CD8-positive, alpha-beta memory T cell (primary cell): ENCODE results near the gene SH3BP2. TPM values are rescaled to one million over a fixed set of nuclear protein-coding genes. Genes with fewer than 3 reads are reported as not detected.

Experiments
- CTCF ChIA-PET: fragments of 350-600 bp; sonication (Branson Sonifier 250); formaldehyde crosslinking; loops from one replicate; lab custom pipeline; 2021; ENCODE audit warnings: antibody characterized with exemption; lab: Charles Lee
- POLR2A ChIA-PET: fragments of 350-600 bp; sonication (Branson Sonifier 250); formaldehyde crosslinking; loops from one replicate; lab custom pipeline; 2021; ENCODE audit warnings: antibody characterized with exemption; lab: Charles Lee
- DNase-seq, 5 donors: peaks; one replicate each; pipeline versions ENCODE4 v3.0.0 to v3.0.0-alpha.2; 2020 to 2022; ENCODE audit warnings: mixed read lengths in 1 of 5
- H3K27ac ChIP-seq: one replicate; pipeline ENCODE4 v1.7.0; 2013; ENCODE audit warnings: low read depth, mild to moderate bottlenecking, low read length, moderate library complexity
- H3K27me3 ChIP-seq: 2 replicates; pipeline ENCODE4 v1.7.0; 2013; ENCODE audit warnings: low read length, mild to moderate bottlenecking; ENCODE audit not compliant: insufficient read depth, poor library complexity, severe bottlenecking
- H3K36me3 ChIP-seq: 2 replicates; pipeline ENCODE4 v1.7.0; 2013; ENCODE audit warnings: mild to moderate bottlenecking, low read length, moderate library complexity; ENCODE audit not compliant: insufficient read depth
- H3K4me1 ChIP-seq: 2 replicates; pipeline ENCODE4 v1.7.0; 2013; ENCODE audit warnings: mild to moderate bottlenecking, low read length, moderate library complexity; ENCODE audit not compliant: insufficient read depth
- H3K4me3 ChIP-seq: 2 replicates; pipeline ENCODE4 v1.7.0; 2013; ENCODE audit warnings: mild to moderate bottlenecking, low read length
- H3K9me3 ChIP-seq: 2 replicates; pipeline ENCODE4 v1.7.0; 2013; ENCODE audit warnings: mild to moderate bottlenecking, low read length
- H3K27ac Mint-ChIP-seq, 8 donors: one replicate each; pipeline ENCODE4 v1.8.0; 2020 to 2021; ENCODE audit warnings: mixed read lengths in 8 of 8, mild to moderate bottlenecking in 6 of 8, inconsistent platforms in 3 of 8, moderate library complexity in 3 of 8
- H3K27me3 Mint-ChIP-seq, 2 donors: one replicate each; pipeline ENCODE4 v1.8.0; 2020 to 2021; ENCODE audit warnings: mixed read lengths in 2 of 2, mild to moderate bottlenecking in 1 of 2, moderate library complexity in 1 of 2
- H3K36me3 Mint-ChIP-seq, 3 donors: one replicate each; pipeline ENCODE4 v1.8.0; 2020 to 2021; ENCODE audit warnings: mixed read lengths in 3 of 3, inconsistent platforms in 1 of 3, mild to moderate bottlenecking in 1 of 3
- H3K4me1 Mint-ChIP-seq, 3 donors: one replicate each; pipeline ENCODE4 v1.8.0; 2020 to 2021; ENCODE audit warnings: mixed read lengths in 3 of 3, inconsistent platforms in 1 of 3, mild to moderate bottlenecking in 1 of 3
- H3K4me3 Mint-ChIP-seq, 7 donors: one replicate each; pipeline ENCODE4 v1.8.0; 2020 to 2021; ENCODE audit warnings: mixed read lengths in 7 of 7, mild to moderate bottlenecking in 6 of 7, moderate library complexity in 4 of 7, inconsistent platforms in 2 of 7
- H3K9me3 Mint-ChIP-seq, 5 donors: one replicate each; pipeline ENCODE4 v1.8.0; 2020 to 2022; ENCODE audit warnings: mixed read lengths in 5 of 5, mild to moderate bottlenecking in 3 of 5, moderate library complexity in 2 of 5, inconsistent platforms in 1 of 5
- polyA plus RNA-seq: library from polyadenylated mRNA; unstranded; fragments of 300-500 nt; fragmentation: Illumina TruSeq; gene quantifications from one replicate; pipeline ENCODE4 v1.2.3, GENCODE V29; 2021
- total RNA-seq, 2 experiments: library from RNA; stranded (reverse); gene quantifications; one replicate each; pipeline ENCODE4 v1.2.3, GENCODE V29; 2021

The SH3BP2 gene
- total and polyA plus RNA-seq, 3 experiments from 2014 or later = 35.7 to 75.4 (median 68.8) TPM

DNA sequence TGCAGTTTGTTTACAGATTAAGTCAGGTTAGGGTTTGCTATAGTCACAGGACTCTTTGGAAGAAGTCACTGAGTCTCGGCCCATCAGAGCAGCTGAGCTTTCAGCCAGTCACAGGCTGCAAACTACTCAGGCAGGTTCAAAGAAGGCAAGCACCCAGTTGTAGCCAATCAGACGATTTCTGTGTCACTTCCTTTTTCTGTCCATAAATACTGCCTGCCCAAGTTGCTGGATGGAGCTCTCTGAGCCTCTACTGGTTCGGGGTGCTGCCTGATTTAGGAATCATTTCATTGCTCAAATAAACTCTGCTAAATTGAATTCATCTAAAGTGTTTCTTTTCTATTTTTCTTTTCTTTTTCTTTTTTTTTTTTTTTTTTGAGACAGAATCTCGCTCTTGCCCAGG lies 7.3 kb upstream of the SH3BP2 start:
- Mint-ChIP-seq H3K36me3 (peaks cover 0 to 11% (median 0%) of the 10 kb centered on the region in 3 donors), H3K27me3 (no peaks in the 10 kb centered on the region), H3K27ac (peak overlapping the region in 7 of 8 donors; percentile 52 to 95 (median 87)), H3K4me3 (peak overlapping the region in 1 of 7 donors; percentile 41), H3K9me3 (peaks cover 7 to 13% (median 9%) of the 10 kb centered on the region in 5 donors), H3K4me1 (peaks cover 28 to 58% (median 45%) of the 10 kb centered on the region in 3 donors)
- peak in 1 of 5 donors; percentile 39 for DNase-seq
- ChIA-PET CTCF (interaction anchor here (0.8 to 2.4 kb wide), 4 partner anchors 9 to 52 kb away, joined by 3 to 9 read pairs (median 3); no protein-coding TSS in a partner anchor), POLR2A (interaction anchor here (0.7 to 1.6 kb wide), 4 partner anchors 26 to 150 kb away, joined by 4 to 8 read pairs (median 5); no protein-coding TSS in a partner anchor)
- no peak overlapping the region for H3K4me3 ChIP-seq
- no peaks in the 10 kb centered on the region for H3K36me3 ChIP-seq
- H3K27me3 ChIP-seq = no peaks in the 10 kb centered on the region
- no peaks in the 10 kb centered on the region for H3K9me3 ChIP-seq
- H3K27ac ChIP-seq = no peak overlapping the region
- peaks cover 36% of the 10 kb centered on the region for H3K4me1 ChIP-seq

DNA sequence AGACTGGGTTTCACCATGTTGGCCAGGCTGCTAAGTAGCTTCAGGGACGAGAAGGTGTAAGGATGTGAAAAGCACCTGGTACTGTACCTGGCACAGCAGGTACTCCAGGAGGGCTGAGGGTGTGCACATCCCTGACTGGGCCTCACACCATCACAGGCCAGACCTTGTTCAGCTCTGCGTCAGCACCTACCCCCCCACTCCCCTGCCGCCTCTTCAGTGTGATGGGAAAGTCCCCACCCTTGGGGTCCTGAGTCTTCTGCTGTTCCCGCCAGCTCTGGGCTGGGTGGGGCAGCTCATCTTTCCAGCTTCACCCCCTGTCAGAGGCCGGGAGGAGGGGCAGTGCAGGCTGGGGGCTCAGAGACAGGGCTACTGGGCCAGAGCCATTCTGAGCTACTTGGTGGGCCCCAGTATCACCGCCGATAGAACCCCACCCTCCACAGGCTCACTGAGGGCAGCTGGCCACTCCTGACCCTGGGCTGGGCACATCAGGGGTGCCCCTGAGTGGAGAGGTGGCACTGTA lies 6.7 kb upstream of the SH3BP2 start:
- Mint-ChIP-seq H3K36me3 (peaks cover 0 to 11% (median 0%) of the 10 kb centered on the region in 3 donors), H3K27me3 (no peaks in the 10 kb centered on the region), H3K4me1 (peaks cover 33 to 64% (median 49%) of the 10 kb centered on the region in 3 donors), H3K27ac (peak overlapping the region; percentile 81 to 97 (median 90)), H3K4me3 (peak overlapping the region in 3 of 7 donors; percentile 5 to 65 (median 19)), H3K9me3 (peaks cover 6 to 13% (median 8%) of the 10 kb centered on the region in 5 donors)
- ChIA-PET POLR2A (interaction anchor here (1.0 to 1.6 kb wide), 2 partner anchors 26 to 150 kb away, joined by 5 to 8 read pairs; no protein-coding TSS in a partner anchor), CTCF (interaction anchor here (1.2 to 2.4 kb wide), 2 partner anchors 22 to 52 kb away, joined by 3 to 9 read pairs; no protein-coding TSS in a partner anchor)
- Histone ChIP-seq H3K27me3 (no peaks in the 10 kb centered on the region), H3K9me3 (no peaks in the 10 kb centered on the region), H3K4me1 (peaks cover 36% of the 10 kb centered on the region), H3K4me3 (no peak overlapping the region), H3K36me3 (no peaks in the 10 kb centered on the region), H3K27ac (peak overlapping the region; percentile 43)
- DNase-seq = peak; percentile 36 to 76 (median 49)

DNA sequence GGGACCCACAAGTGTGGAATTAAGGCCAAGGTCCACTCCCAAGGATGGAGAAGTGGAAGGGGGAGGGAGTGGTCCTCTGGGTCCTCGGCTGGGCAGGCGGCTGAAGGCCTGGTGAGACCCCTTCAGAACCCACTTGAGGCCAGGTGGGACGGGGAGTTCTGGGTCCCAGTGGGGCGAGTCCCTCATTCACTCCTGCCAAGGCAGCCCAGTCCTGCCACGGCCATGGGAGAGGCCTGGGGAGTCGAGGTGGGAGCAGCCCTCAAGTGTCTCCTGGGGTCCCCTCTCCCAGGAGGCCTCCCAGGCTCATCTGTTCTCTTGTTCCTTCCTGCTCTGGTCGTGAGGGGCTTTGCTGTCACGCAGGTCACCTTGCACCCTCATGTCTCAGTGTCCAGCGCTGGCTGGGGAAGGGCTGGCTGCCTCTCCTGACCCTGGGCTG lies 6.1 kb upstream of the SH3BP2 start:
- no peaks in the 10 kb centered on the region for H3K36me3 ChIP-seq
- H3K36me3 Mint-ChIP-seq = peaks cover 0 to 11% (median 0%) of the 10 kb centered on the region in 3 donors
- H3K9me3 ChIP-seq = no peaks in the 10 kb centered on the region
- H3K4me3 Mint-ChIP-seq = peak overlapping the region in 3 of 7 donors; percentile 47 to 74 (median 65)
- H3K4me1 ChIP-seq = peaks cover 36% of the 10 kb centered on the region
- ChIA-PET CTCF (interaction anchor here (1.2 to 2.4 kb wide), 2 partner anchors 23 to 144 kb away, joined by 4 to 9 read pairs; no protein-coding TSS in a partner anchor), POLR2A (interaction anchor here (1.4 kb wide), 1 partner anchor 25 kb away, joined by 4 read pairs; no protein-coding TSS in a partner anchor)
- H3K9me3 Mint-ChIP-seq = peaks cover 5 to 13% (median 7%) of the 10 kb centered on the region in 5 donors
- no peaks in the 10 kb centered on the region for H3K27me3 ChIP-seq
- no peak overlapping the region for H3K4me3 ChIP-seq
- peak overlapping the region; percentile 87 to 97 (median 92) for H3K27ac Mint-ChIP-seq
- no peaks in the 10 kb centered on the region for H3K27me3 Mint-ChIP-seq
- H3K4me1 Mint-ChIP-seq = peaks cover 34 to 68% (median 49%) of the 10 kb centered on the region in 3 donors
- DNase-seq = no peak
- H3K27ac ChIP-seq = peak overlapping the region; percentile 43

DNA sequence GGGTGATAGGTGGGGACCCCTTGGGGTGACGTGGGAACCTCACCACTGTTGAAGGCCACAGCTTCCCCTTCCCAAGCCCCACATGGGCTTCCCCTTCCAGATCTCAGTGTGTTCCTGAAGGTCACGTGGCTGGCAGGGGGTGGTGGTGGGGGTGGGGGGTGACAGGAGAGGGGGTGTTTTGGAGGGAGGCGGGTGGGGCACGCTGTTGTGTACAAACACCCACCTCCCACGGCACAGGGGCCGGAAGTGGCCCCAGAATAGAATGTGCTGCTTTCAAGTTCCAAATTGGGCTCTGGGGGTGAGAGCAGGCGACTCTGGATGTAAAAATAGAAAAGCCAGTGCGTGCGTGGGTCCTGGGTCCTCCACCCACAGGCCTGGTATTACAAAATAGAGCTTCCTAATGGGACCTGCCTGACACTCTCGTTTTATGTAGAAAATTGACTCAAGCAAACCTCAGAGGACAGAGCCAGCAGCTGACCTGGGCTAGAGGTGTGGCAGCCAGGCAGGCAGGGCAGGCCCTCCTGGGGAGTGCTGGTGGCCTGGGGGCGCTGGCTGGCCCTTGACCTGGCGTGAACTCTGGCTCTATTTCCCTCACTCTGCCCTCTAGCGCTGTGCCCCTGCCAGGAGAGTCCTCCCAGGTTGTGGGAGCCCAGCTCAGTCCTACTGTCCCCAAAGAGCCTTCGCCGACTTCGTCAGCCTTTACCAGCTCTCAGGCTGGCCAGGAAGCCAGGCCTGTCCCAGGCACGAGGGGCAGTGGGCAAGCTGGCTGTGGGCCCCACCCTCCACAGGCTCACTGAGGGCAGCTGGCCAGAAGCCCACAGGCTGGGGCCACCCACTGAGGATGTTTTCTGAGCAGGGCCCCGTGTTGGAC lies 5.4 kb upstream of the SH3BP2 start:
- peak overlapping the region; percentile 24 for H3K27ac ChIP-seq
- H3K9me3 Mint-ChIP-seq = peaks cover 4 to 13% (median 7%) of the 10 kb centered on the region in 5 donors
- H3K4me3 ChIP-seq = peak overlapping the region; percentile 34
- H3K36me3 Mint-ChIP-seq = peaks cover 0 to 8% (median 0%) of the 10 kb centered on the region in 3 donors
- H3K27ac Mint-ChIP-seq = peak overlapping the region; percentile 80 to 97 (median 92)
- peak overlapping the region; percentile 41 to 75 (median 53) for H3K4me3 Mint-ChIP-seq
- ChIA-PET CTCF (interaction anchor here (1.2 to 2.4 kb wide), 2 partner anchors 23 to 143 kb away, joined by 4 to 9 read pairs; no protein-coding TSS in a partner anchor), POLR2A (interaction anchor here (1.4 kb wide), 1 partner anchor 25 kb away, joined by 4 read pairs; no protein-coding TSS in a partner anchor)
- H3K4me1 Mint-ChIP-seq = peaks cover 37 to 75% (median 49%) of the 10 kb centered on the region in 3 donors
- H3K27me3 Mint-ChIP-seq = no peaks in the 10 kb centered on the region
- H3K27me3 ChIP-seq = no peaks in the 10 kb centered on the region
- peak in 4 of 5 donors; percentile 34 to 73 (median 54) for DNase-seq
- H3K9me3 ChIP-seq = no peaks in the 10 kb centered on the region
- peaks cover 36% of the 10 kb centered on the region for H3K4me1 ChIP-seq
- H3K36me3 ChIP-seq = no peaks in the 10 kb centered on the region

DNA sequence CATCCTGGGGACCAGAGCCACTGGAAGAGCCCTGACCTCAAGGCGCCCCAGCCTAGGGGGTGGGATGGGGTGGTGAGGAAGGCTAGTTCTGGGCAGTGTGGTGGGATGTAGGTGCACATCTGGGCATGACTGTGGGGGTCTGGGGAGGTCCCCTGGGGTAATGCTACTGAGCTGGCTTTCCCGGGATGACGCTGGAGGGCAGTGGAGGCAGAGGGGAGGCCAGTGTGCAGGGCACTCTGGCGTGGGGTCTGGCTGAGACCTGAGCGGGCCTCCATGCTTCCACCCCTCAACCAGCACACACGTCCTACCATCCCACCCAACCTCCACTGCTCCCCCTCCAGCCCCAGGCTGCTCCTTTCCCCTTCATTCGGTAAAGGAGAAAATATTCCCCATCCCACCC lies 4.8 kb upstream of the SH3BP2 start:
- H3K27ac ChIP-seq = peak overlapping the region; percentile 24
- H3K4me3 ChIP-seq = peak overlapping the region; percentile 34
- H3K4me3 Mint-ChIP-seq = peak overlapping the region in 4 of 7 donors; percentile 26 to 83 (median 47)
- peaks cover 36% of the 10 kb centered on the region for H3K4me1 ChIP-seq
- peak overlapping the region in 6 of 8 donors; percentile 35 to 91 (median 82) for H3K27ac Mint-ChIP-seq
- no peaks in the 10 kb centered on the region for H3K9me3 ChIP-seq
- no peaks in the 10 kb centered on the region for H3K36me3 ChIP-seq
- no peaks in the 10 kb centered on the region for H3K27me3 Mint-ChIP-seq
- H3K27me3 ChIP-seq = no peaks in the 10 kb centered on the region
- DNase-seq = no peak
- peaks cover 0 to 4% (median 0%) of the 10 kb centered on the region in 3 donors for H3K36me3 Mint-ChIP-seq
- POLR2A ChIA-PET = interaction anchor here (1.4 kb wide), 1 partner anchor 24 kb away, joined by 4 read pairs; no protein-coding TSS in a partner anchor
- H3K4me1 Mint-ChIP-seq = peaks cover 37 to 77% (median 49%) of the 10 kb centered on the region in 3 donors
- CTCF ChIA-PET = interaction anchor here (1.2 kb wide), 1 partner anchor 142 kb away, joined by 4 read pairs; no protein-coding TSS in a partner anchor
- H3K9me3 Mint-ChIP-seq = peaks cover 0 to 10% (median 4%) of the 10 kb centered on the region in 5 donors

DNA sequence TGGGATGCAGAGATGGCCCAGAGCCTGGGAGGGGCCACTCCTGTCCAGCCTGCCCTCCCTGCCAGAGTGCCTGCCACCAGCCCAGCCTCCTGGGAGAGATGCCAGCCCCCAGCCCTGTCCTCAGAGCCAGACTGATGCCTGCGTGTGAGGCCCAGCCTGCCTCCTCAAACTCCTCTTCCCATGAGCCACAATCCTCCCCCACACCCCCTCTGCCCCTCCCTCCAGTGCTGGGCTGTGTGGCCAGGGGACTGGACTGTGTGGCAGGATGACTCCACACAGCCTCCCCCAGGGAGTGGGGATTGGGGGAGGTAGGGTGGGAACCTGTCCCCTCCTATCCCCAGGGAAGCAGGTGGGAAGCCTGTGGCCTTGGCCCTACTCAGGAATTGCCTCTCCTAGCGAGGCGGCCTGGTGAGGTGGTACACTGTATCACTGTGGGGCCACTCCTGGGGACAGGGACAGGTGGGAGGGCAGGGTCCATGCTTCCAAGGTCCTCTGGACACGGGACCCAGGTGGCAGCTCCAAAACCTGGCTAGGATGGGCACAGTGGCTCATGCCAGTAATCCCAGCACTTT lies 4.3 kb upstream of the SH3BP2 start:
- Mint-ChIP-seq H3K9me3 (peaks cover 0 to 4% (median 3%) of the 10 kb centered on the region in 5 donors), H3K27ac (peak overlapping the region in 6 of 8 donors; percentile 19 to 90 (median 72)), H3K36me3 (no peaks in the 10 kb centered on the region), H3K4me1 (peaks cover 38 to 79% (median 49%) of the 10 kb centered on the region in 3 donors), H3K4me3 (peak overlapping the region in 1 of 7 donors; percentile 57), H3K27me3 (no peaks in the 10 kb centered on the region)
- H3K36me3 ChIP-seq = no peaks in the 10 kb centered on the region
- POLR2A ChIA-PET = no interaction called here
- no peaks in the 10 kb centered on the region for H3K27me3 ChIP-seq
- no peaks in the 10 kb centered on the region for H3K9me3 ChIP-seq
- CTCF ChIA-PET = interaction anchor here (1.0 kb wide), 1 partner anchor 28 kb away, joined by 3 read pairs; no protein-coding TSS in a partner anchor
- H3K4me3 ChIP-seq = no peak overlapping the region
- peaks cover 38% of the 10 kb centered on the region for H3K4me1 ChIP-seq
- DNase-seq = no peak
- H3K27ac ChIP-seq = no peak overlapping the region

DNA sequence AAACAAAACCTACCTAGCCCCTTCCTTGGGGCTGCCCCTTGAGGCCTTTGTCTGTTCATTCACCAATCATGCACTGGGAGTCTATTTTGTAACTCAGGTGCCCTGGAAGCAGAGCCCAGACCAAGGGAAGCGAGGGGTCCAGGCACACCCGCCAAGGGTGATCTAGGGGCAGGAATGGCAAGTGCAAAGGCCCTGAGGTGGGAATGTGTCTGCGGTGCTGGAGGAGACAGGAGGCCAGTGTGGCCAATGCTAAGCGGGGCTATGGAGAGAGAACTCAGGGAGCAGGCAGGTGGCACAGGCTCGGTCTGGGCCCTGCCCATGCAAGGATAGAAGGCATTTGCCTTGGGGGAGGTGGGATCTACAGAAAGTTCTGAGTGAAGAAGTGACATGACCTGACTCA lies 3.5 kb upstream of the SH3BP2 start:
- CTCF ChIA-PET = interaction anchor here (1.0 kb wide), 1 partner anchor 29 kb away, joined by 3 read pairs; no protein-coding TSS in a partner anchor
- H3K27ac Mint-ChIP-seq = peak overlapping the region in 7 of 8 donors; percentile 19 to 92 (median 67)
- H3K4me1 Mint-ChIP-seq = peaks cover 45 to 87% (median 56%) of the 10 kb centered on the region in 3 donors
- H3K9me3 Mint-ChIP-seq = no peaks in the 10 kb centered on the region
- no peak overlapping the region for H3K27ac ChIP-seq
- no peaks in the 10 kb centered on the region for H3K9me3 ChIP-seq
- H3K4me3 Mint-ChIP-seq = peak overlapping the region in 2 of 7 donors; percentile 2 to 16
- H3K27me3 ChIP-seq = no peaks in the 10 kb centered on the region
- peaks cover 46% of the 10 kb centered on the region for H3K4me1 ChIP-seq
- H3K4me3 ChIP-seq = no peak overlapping the region
- no peaks in the 10 kb centered on the region for H3K36me3 Mint-ChIP-seq
- H3K27me3 Mint-ChIP-seq = no peaks in the 10 kb centered on the region
- no peak for DNase-seq
- POLR2A ChIA-PET = no interaction called here
- H3K36me3 ChIP-seq = no peaks in the 10 kb centered on the region
